Measurements from ENCODE around the gene CCDC185. TPM values are rescaled to one million over a fixed set of nuclear protein-coding genes. Genes with fewer than 3 reads are reported as not detected.

Gene CCDC185
- total and polyA plus RNA-seq, 2 of the 13 experiments (the other 11 are each of a cell fraction or from before 2014, with no cell fraction given): not detected

Small RNAs within 50 kb of the gene (small RNA-seq; reads per million reads assigned to genes)
- 0 reads per million in 3 experiments for gene RNU4-57P (ENCODE audit: insufficient read depth in 2 of 3, insufficient read length in 3 of 3, low read depth in 2 of 3, low replicate concordance in 1 of 3)

Other genes starting within 250 kb of the CCDC185 start
- gene SUSD4, start 29.2 kb upstream of the CCDC185 start, total RNA-seq (2016; rRNA removed; fragmentation: Illumina TruSeq; extraction: Trizol): not detected in 2 replicates
- gene SUSD4, start 29.2 kb upstream of the CCDC185 start, polyA plus RNA-seq (2011; rRNA removed): not detected in 2 replicates

All from HepG2 (cell line).